DMS153 treated with DMSO at 0.1 percent for 48 hours (cell line): Measurements from ENCODE around the gene USP30.
"Not testable (repeated sequence)": the region's sequence is repeated elsewhere in the genome, so short reads cannot be mapped to it uniquely, and the experiment has no call there.

Experiments used
- DNase-seq: peaks from one replicate; lab custom pipeline; 2025; ENCODE audit not compliant: unreplicated experiment; lab: John Stamatoyannopoulos, UW

The USP30 gene

GRCh38 chr12:109052097-109052413 is 321 bp upstream of the USP30 start:
- DNase-seq = no peak

GRCh38 chr12:109053382-109054123 is 1.2 kb downstream of the USP30 start:
- DNase-seq = no peak

DNA sequence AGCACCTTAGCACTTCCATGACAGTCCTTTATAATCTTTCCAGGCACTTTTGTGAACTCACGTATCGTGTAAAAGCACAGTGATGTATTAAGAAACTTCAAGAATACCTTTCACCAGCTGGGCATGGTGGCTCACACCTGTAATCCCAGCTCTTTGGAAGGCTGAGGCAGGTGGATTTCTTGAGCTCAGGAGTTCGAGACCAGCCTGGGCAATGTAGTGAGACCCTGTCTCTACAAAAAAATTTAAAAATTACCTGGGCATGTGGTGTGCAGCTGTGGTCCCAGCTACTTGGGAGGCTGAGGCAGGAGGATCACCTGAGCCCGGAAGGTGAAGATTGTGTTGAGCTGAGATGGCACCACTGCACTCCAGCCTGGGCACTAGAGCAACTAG is 1.7 kb downstream of the USP30 start:
- DNase-seq = not testable (repeated sequence)

DNA sequence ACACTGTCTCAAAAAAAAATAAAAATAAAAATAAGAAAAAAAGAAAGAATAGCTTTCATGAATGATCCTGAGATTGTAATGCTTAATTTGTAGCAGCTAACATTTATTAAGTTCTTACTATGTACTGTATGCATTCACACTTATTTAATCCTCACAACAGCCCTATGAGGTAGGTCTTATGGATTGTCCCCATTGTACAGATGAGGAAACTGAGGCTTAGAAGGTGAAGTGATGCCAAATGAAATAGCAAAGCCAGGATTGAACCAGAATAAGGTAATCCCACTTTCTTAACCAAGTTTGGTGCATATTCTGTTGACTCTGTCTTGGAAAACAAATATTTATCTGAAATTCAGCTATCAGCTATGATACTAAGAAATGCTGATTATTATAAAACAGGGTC is 2.1 kb downstream of the USP30 start:
- no peak for DNase-seq

- no peak for DNase-seq
These were observed 4.5 kb downstream of the USP30 start for GRCh38 chr12:109056891-109057290.

GRCh38 chr12:109057376-109057775 is 5.0 kb downstream of the USP30 start:
- no peak for DNase-seq

DNA sequence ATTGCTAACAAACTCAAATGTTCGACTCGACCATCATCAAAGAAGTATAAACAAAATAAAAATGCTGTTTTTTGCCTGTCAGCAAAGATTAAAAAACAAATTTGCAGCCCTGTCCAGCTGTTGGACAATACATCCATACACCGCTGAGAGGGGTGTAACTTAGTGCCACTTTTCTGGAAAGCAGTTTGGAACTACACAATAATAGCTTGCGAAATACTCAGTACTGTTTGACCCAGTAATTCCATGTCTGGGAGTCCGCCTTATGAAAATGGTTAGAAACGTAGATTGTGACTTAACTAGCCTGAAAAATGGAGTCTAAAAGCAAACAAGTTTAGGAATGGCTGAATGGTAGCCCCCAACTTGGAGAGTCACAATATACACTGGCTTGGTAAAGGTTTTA is 6.4 kb downstream of the USP30 start:
- DNase-seq = no peak

DNA sequence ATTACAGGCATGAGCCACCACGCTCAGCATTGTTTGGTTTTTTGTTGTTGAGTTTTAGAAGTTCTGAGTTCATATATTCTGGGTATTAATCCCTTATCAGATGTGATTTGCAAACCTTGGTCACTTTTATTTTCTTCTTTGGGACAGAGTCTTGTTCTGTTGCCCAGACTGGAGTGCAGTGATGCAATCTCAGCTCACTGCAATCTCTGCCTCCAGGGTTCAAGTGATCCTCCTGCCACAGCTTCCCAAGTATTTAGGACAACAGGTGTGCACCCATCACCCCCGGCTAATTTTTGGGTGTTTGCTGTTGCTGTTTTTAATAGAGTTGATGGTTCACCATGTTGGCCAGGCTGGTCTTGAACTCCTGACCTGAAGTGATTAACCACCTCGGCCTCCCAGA is 11.8 kb downstream of the USP30 start:
- DNase-seq = no peak

GRCh38 chr12:109065154-109065852 is 12.9 kb downstream of the USP30 start:
- no peak for DNase-seq

DNA sequence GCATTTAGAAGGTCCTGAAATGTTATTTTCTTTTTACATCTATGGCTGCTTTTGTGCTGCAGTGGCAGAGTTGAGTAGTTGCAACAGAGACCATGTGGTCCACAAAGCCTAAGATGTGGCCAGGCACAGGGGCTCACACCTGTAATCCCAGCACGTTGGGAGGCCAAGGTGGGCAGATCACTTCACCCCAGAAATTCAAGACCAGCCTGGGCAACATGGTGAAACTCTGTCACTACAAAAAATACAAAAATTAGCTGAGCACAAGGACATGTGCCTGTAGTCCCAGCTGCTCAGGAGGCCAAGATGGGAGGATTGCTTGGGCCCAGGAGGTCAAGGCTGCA is 13.4 kb downstream of the USP30 start:
- no peak for DNase-seq

- DNase-seq = peak; percentile 88
These were observed 17.2 kb downstream of the USP30 start for GRCh38 chr12:109069307-109070271.

DNA sequence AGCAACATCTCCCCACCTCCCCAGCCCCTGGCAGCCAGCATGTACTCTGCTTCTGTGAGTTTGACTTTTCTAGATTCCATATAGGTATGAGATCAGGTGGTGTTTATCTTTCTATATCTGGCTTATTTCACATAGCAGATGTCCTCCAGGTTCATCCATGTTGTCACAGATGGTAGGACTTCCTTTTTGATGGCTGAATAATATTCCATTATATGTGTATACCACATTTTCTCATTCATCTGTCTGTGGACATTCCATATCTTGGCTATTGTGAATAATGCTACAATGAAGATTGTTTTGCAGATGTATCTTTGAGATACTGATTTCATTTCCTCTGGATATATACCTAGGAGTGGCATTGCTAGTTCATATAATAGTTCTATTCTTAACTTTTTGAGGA is 22.5 kb downstream of the USP30 start:
- no peak for DNase-seq

- DNase-seq = no peak
These were observed 30.4 kb downstream of the USP30 start for GRCh38 chr12:109082751-109083150.

GRCh38 chr12:109084425-109084824 is 32.0 kb downstream of the USP30 start:
- DNase-seq = no peak

GRCh38 chr12:109085590-109085989 is 33.2 kb downstream of the USP30 start:
- no peak for DNase-seq

GRCh38 chr12:109087250-109087649 is 34.9 kb downstream of the USP30 start:
- DNase-seq = no peak

GRCh38 chr12:109088818-109089217 is 36.4 kb downstream of the USP30 start:
- DNase-seq = no peak

GRCh38 chr12:109089683-109090082 is 37.3 kb downstream of the USP30 start:
- no peak for DNase-seq

GRCh38 chr12:109092497-109093021 is 40.2 kb downstream of the USP30 start:
- no peak for DNase-seq

GRCh38 chr12:109093022-109093918 is 40.9 kb downstream of the USP30 start, which contains the start of gene ALKBH2:
TSS of gene ALKBH2 (minus strand) at chr12:109093472. CDS start at chr12:109092786, 686 bp downstream.
- DNase-seq = peak; percentile 85

- DNase-seq = no peak
These were observed 44.7 kb downstream of the USP30 start for GRCh38 chr12:109097140-109097434.
